ENCODE results near the gene EFHC1.

The EFHC1 gene

DNA sequence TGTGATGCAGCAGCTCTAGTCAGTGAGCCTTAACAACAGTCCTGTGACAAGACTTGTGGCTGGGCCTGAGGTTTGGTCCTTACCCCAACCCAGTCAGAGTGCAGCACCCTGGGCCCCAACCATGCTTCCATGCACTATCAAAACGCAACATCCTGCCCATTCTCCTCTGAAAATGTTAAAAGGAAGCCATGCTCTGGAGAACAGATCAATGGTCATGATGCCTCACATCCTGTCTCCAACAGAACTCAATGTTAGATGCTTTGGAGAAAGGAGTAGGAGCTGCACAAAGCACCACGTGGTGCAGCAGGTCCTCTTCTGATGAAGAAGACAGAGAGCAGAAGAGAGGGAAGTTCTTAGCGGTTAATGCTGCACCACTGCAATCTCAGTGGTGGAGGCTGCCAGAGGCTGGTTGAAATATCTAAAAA, 114.8 kb downstream of the EFHC1 start:
- TF ChIP-seq, protein P1, sequence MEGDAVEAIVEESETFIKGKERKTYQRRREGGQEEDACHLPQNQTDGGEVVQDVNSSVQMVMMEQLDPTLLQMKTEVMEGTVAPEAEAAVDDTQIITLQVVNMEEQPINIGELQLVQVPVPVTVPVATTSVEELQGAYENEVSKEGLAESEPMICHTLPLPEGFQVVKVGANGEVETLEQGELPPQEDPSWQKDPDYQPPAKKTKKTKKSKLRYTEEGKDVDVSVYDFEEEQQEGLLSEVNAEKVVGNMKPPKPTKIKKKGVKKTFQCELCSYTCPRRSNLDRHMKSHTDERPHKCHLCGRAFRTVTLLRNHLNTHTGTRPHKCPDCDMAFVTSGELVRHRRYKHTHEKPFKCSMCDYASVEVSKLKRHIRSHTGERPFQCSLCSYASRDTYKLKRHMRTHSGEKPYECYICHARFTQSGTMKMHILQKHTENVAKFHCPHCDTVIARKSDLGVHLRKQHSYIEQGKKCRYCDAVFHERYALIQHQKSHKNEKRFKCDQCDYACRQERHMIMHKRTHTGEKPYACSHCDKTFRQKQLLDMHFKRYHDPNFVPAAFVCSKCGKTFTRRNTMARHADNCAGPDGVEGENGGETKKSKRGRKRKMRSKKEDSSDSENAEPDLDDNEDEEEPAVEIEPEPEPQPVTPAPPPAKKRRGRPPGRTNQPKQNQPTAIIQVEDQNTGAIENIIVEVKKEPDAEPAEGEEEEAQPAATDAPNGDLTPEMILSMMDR (IDR thresholded peaks at IDR 0.05; ENCODE audit: low read depth, low read length): no peak
- no peak overlapping the region for H3K4me3 ChIP-seq (replicated peaks in 1 of 2; ENCODE audit: low read depth in 2 of 2, low read length in 2 of 2)
- no peak for DNase-seq (ENCODE audit: low read depth in 2 of 2)

DNA sequence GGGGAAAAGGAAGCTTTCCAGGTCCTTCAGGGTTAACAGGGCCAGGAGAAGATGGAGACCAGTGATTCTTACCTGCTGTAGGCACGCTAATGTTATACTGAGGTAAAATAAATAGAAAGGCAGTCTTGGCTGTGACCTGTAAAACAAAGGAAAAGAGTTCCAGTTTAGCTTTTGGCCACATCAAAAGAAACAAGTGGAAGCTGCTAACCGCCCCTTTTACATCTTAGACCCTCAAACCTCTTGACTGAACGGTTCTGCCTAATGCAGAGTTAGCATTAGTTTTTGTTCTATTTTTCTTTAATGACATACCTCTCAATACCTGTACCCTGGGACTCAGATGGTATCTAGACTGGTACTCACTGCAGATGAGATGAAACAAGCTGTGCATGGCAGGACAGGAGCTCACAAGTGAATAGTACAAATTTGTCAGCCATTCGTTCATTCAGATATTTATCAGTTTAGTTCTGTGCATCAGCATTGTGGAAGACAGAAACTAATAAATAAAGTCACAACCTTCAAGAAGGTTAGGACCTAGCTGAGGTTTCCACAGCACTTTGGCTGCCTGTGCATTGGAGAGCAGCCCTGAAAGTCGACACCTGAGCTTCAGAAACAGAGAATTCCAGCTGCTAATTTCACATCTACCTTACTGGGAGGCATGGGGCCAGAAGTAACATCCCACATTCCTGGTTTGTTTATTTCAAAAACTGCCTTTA, 115.7 kb downstream of the EFHC1 start:
- TF ChIP-seq, protein P1 (IDR thresholded peaks at IDR 0.05; ENCODE audit: low read depth, low read length): no peak
- DNase-seq (ENCODE audit: low read depth in 2 of 2): no peak

DNA sequence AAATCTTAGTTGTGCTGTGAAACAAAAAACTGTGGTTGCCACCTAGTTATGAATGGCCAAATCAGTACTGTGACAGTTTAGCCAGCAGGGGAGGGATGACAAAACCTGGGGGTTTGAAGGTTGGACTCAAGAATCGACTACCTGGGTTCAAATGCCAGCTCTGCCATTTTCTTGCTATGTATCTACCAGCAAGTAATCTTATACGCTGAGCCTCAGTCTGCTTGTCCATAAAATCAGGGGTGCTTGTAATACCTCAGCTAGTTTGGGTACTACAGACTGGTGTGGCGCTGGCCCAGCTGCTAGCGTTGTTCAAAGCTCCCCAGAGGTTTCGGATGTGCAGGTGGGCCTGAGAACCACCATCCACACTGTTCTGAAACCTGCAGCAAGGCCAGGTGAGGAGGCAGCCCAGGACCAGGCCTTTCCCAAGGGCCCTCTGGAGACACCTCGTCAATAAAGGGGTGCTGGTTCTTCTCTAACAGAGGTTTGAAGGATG, 116.3 kb downstream of the EFHC1 start:
- no peak overlapping the region for H3K4me3 ChIP-seq (replicated peaks in 1 of 2; ENCODE audit: low read depth in 2 of 2, low read length in 2 of 2)
- DNase-seq (ENCODE audit: low read depth in 2 of 2): no peak
- TF ChIP-seq, protein P1 (IDR thresholded peaks at IDR 0.05; ENCODE audit: low read depth, low read length): no peak

More for the DNA sequence above, 115.7 kb downstream of the EFHC1 start:
- H3K4me3 ChIP-seq (replicated peaks in 1 of 2; ENCODE audit: low read depth in 2 of 2, low read length in 2 of 2): no peak overlapping the region

DNA sequence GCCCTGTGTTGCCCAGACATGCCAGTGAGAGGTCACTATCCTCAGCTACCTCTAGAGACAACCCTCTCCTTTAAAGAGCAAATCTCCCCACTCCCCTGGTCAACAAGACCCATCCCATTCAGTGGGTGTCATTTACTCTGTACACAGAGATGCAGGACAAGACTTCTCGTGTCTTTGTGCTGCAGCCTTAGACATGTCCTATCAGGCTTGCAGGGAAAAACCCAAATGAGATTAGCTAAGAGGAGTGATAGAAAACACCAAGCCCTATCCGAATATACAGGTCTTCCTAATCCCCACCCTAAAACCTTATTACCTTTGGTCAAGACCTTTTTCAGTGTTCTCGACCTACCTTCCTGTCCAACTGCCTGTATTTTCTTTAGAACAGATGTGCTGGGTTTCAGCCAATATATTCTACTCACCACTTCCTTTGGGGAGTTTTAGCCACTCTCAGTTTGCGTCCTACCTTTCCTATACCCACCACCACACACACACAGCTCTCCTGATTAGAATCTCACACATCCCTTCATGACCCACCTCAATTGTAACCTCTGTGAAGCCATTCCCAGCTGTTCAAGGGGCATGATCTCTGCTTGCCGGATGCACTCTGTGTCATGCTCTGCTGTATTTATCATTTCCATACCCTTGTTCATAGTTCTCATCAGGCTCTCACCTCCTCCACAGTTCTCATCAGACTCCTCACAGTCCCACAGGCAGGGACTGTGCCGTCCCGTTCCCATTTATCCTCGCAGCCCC, 117.0 kb downstream of the EFHC1 start:
- H3K4me3 ChIP-seq (replicated peaks in 1 of 2; ENCODE audit: low read depth in 2 of 2, low read length in 2 of 2): no peak overlapping the region
- peak in 1 of 2 donors; percentile 75 for DNase-seq (ENCODE audit: low read depth in 2 of 2)
- TF ChIP-seq, protein P1 (IDR thresholded peaks at IDR 0.05; ENCODE audit: low read depth, low read length): no peak

DNA sequence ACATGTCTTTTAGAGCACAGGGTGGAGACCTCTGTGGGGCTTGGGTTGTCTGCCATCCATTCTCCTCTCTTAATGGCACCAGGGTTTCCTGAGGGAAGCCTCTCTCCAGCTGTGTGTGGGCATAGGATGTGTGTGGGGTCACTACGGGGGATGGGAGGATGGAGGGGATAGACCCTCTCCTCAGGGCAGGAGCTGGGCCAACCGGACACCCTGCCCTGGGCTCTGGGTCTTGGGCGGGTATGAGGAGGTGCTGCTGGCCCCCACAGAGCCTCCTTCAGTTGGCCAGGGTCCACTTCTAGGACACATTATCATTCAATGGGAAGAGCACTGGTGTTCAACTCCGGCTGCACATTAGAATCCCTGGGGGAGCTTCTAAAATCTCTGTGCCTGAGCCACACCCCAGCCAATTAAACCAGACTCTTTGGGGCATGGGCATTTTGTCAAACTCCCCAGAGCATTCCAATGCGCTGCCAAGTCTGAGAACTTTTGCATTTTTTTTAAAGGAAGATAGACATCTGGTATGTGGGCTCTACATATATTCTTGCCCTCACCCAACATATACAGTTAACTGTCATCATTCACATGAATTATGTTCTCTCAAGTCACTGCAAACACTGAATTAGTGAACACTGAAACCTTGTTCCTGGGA, 118.2 kb downstream of the EFHC1 start:
- H3K4me3 ChIP-seq (replicated peaks in 1 of 2; ENCODE audit: low read depth in 2 of 2, low read length in 2 of 2): no peak overlapping the region
- TF ChIP-seq, protein P1 (IDR thresholded peaks at IDR 0.05; ENCODE audit: low read depth, low read length): no peak
- DNase-seq (ENCODE audit: low read depth in 2 of 2): peak in 1 of 2 donors; percentile 44

DNA sequence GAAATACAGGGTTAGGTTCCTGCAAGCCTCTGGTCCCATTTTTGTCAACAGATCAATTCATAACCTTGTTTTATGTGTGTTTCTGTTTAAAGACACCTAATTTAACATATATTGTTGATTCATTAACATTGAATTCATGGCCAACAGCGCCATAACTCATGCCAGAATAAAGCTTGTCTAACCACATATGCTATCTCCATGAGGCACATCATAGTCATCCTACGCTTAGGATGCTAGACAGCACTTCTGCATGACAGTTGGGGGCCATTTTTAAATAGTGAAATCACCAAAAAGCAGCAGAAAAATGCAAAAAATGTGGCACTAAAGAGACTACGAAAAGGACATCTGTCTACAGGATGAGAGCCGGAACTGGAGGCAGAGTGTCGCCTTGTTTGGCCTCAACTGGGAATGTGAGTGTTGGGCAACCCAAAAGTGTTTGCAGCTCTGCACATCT, 118.8 kb downstream of the EFHC1 start:
- TF ChIP-seq, protein P1 (IDR thresholded peaks at IDR 0.05; ENCODE audit: low read depth, low read length): no peak
- peak in 1 of 2 donors; percentile 76 for DNase-seq (ENCODE audit: low read depth in 2 of 2)
- H3K4me3 ChIP-seq (replicated peaks in 1 of 2; ENCODE audit: low read depth in 2 of 2, low read length in 2 of 2): no peak overlapping the region
